ENCODE measurements around the gene NUB1.

DNA sequence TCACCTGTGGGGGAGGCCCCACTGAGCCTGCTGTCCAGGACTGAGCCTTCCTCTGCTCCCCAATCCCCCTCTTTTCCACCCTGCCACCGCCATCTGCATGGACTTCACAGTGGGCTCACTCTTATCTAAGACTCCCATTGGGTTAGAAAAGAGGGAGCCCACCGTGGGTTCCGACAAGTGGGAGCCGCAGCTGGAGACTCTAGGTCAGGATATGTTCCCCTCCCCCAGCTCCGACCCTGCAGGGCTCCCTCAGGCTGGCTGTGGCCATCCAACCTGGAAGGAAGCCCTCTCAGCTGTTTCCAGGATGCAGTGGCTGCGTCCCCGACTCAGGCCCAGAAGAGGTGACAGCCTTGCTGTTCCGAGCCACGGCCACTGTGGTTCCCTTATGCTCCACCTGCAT is 63.4 kb downstream of the NUB1 start:
- TF ChIP-seq, protein P1, sequence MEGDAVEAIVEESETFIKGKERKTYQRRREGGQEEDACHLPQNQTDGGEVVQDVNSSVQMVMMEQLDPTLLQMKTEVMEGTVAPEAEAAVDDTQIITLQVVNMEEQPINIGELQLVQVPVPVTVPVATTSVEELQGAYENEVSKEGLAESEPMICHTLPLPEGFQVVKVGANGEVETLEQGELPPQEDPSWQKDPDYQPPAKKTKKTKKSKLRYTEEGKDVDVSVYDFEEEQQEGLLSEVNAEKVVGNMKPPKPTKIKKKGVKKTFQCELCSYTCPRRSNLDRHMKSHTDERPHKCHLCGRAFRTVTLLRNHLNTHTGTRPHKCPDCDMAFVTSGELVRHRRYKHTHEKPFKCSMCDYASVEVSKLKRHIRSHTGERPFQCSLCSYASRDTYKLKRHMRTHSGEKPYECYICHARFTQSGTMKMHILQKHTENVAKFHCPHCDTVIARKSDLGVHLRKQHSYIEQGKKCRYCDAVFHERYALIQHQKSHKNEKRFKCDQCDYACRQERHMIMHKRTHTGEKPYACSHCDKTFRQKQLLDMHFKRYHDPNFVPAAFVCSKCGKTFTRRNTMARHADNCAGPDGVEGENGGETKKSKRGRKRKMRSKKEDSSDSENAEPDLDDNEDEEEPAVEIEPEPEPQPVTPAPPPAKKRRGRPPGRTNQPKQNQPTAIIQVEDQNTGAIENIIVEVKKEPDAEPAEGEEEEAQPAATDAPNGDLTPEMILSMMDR (IDR thresholded peaks at IDR 0.05; ENCODE audit: low read depth, low read length, poor library complexity, severe bottlenecking), result no peak
- no peak for TF ChIP-seq EZH2phosphoT487 (IDR thresholded peaks at IDR 0.05; ENCODE audit: borderline replicate concordance, low read length)
